Esophagus muscularis mucosa (tissue), 4 donors: ENCODE measurements around the gene LRRC56. TPM values are rescaled to one million over a fixed set of nuclear protein-coding genes. Genes with fewer than 3 reads are reported as not detected.
A peak's percentile ranks its signal among the peaks of the same experiment; 100 is the strongest.
"Not testable (repeated sequence)": the region's sequence is repeated elsewhere in the genome, so short reads cannot be mapped to it uniquely, and the experiment has no call there.

ENCODE experiments used
- DNase-seq: peaks from one replicate; pipeline ENCODE4 v3.0.0-alpha.2; 2017; ENCODE audit errors: extremely low spot score
- H3K27ac ChIP-seq, 4 donors: fragments of 200-600 bp; sonication (generic); replicated peaks in 1 of 4; 1 replicate in 3 of 4; 2 replicates in 1 of 4; pipeline ENCODE4 v1.5.1; 2016 to 2019; ENCODE audit warnings: mild to moderate bottlenecking in 1 of 4
- H3K27me3 ChIP-seq, 4 donors: fragments of 200-600 bp; sonication (generic); one replicate each; pipeline versions ENCODE4 v1.5.1 to v1.6.0; 2016 to 2019
- H3K36me3 ChIP-seq, 4 donors: fragments of 200-600 bp; sonication (generic); one replicate each; pipeline ENCODE4 v1.5.1; 2016 to 2019
- H3K4me1 ChIP-seq, 4 donors: fragments of 200-600 bp; sonication (generic); one replicate each; pipeline ENCODE4 v1.5.1; 2016 to 2019
- H3K4me3 ChIP-seq, 4 donors: fragments of 200-600 bp; sonication (generic); 1 replicate in 2 of 4; 2 replicates in 2 of 4; pipeline ENCODE4 v1.5.1; 2016 to 2019; ENCODE audit warnings: mild to moderate bottlenecking in 4 of 4, moderate library complexity in 1 of 4
- H3K9me3 ChIP-seq, 4 donors: fragments of 200-600 bp; sonication (generic); 1 replicate in 3 of 4; 2 replicates in 1 of 4; pipeline ENCODE4 v1.5.1; 2016 to 2019
- EP300 ChIP-seq: sonication (generic); formaldehyde crosslinking; IDR thresholded peaks from one replicate; pipeline ENCODE4 v1.6.1; 2017; ENCODE audit warnings: antibody characterized with exemption
- POLR2A ChIP-seq: fragments of 450-650 bp; IDR thresholded peaks from one replicate; pipeline ENCODE4 v1.6.1; 2017; ENCODE audit warnings: antibody characterized with exemption, moderate library complexity, mild to moderate bottlenecking, low read depth
- POLR2AphosphoS5 ChIP-seq, 2 donors: sonication (generic); formaldehyde crosslinking; IDR thresholded peaks; one replicate each; pipeline ENCODE4 v1.6.1; 2017; ENCODE audit warnings: antibody characterized with exemption in 2 of 2
- WGBS: methylation state at CpG from one replicate; pipeline ENCODE4 v1.1.5; 2018; 5-methylcytosine and 5-hydroxymethylcytosine counted together
- intact Hi-C: fragments of 100-400 bp; cut with DNase I; formaldehyde crosslinking; loops from one replicate; pipeline ENCODE4 v1.15.1; 2023
- total RNA-seq, 4 donors: library from RNA; depleted of rRNA; stranded (reverse); fragments of >200 nt; gene quantifications; one replicate each; pipeline versions ENCODE4 v1.1.0 to v1.2.1, GENCODE V29; 2016
- TF ChIP-seq, protein P1 (sequence below), 3 experiments: fragments of 200-600 bp in 2 of 3; fragments of 450-650 bp in 1 of 3; sonication (generic) in 2 of 3; IDR thresholded peaks; one replicate each; pipeline ENCODE4 v1.5.1; 2017 to 2019; ENCODE audit warnings: antibody characterized with exemption in 3 of 3, mild to moderate bottlenecking in 2 of 3, moderate library complexity in 1 of 3

Gene LRRC56
- total RNA-seq, 4 donors from 2014 or later: 0.19 to 0.33 TPM; not detected in 2

DNA sequence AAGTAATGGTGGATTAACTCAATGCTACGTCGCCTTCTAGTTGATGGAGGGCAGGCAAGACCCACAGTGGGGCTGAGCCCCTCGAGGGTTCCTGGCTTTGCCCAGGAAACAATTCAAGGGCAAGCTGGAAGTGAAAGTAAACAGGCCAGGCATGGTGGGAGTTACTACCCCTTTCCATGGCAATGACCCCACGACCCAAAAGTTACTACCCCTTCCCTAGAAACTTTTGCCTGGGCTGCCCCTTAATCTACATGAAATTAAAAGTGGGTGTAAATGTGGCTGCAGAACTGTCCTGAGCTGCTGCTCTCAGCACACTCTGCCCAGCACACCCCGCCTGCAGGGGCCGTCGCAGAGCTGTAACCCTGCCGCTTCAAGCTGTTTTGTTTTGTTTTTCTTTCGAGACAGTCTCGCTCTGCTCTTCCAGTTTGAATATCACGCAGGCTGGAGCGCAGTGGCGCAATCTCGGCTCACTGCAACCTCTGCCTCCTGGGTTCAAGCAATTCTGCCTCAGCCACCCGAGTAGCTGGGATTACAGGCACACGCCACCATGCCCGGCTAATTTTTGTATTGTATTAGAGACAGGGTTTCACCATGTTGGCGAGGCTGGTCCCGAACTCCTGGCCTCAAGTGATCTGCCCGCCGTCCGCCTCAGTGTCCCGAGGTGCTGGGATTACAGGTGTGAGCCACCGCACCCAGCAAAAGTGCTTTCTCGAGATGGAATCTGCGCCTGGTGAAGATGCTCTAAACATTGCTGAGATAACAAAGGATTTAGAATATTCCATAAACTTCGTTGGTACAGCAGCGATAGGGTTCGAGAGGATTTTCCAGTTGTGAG is 24.3 kb upstream of the LRRC56 start:
- Histone ChIP-seq H3K27me3 (no peaks in the 10 kb centered on the region), H3K36me3 (peaks cover 3 to 52% (median 43%) of the 10 kb centered on the region in 4 donors), H3K4me1 (peaks cover under 1 to 13% (median 9%) of the 10 kb centered on the region in 4 donors), H3K27ac (no peak overlapping the region), H3K4me3 (no peak overlapping the region), H3K9me3 (peaks cover 0 to 7% (median 0%) of the 10 kb centered on the region in 4 donors)
- intact Hi-C loops: loop anchor here (5.0 kb wide), 1 partner anchor 106 kb away; no protein-coding TSS in a partner anchor
- no peak for DNase-seq
- TF ChIP-seq, protein P1, sequence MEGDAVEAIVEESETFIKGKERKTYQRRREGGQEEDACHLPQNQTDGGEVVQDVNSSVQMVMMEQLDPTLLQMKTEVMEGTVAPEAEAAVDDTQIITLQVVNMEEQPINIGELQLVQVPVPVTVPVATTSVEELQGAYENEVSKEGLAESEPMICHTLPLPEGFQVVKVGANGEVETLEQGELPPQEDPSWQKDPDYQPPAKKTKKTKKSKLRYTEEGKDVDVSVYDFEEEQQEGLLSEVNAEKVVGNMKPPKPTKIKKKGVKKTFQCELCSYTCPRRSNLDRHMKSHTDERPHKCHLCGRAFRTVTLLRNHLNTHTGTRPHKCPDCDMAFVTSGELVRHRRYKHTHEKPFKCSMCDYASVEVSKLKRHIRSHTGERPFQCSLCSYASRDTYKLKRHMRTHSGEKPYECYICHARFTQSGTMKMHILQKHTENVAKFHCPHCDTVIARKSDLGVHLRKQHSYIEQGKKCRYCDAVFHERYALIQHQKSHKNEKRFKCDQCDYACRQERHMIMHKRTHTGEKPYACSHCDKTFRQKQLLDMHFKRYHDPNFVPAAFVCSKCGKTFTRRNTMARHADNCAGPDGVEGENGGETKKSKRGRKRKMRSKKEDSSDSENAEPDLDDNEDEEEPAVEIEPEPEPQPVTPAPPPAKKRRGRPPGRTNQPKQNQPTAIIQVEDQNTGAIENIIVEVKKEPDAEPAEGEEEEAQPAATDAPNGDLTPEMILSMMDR (IDR thresholded peaks at IDR 0.05): no peak
- TF ChIP-seq POLR2AphosphoS5 (IDR thresholded peaks at IDR 0.05) (no peak), POLR2A (no peak), EP300 (no peak)
- 90% methylated on average over 29 of the region's 29 CpGs for WGBS

DNA sequence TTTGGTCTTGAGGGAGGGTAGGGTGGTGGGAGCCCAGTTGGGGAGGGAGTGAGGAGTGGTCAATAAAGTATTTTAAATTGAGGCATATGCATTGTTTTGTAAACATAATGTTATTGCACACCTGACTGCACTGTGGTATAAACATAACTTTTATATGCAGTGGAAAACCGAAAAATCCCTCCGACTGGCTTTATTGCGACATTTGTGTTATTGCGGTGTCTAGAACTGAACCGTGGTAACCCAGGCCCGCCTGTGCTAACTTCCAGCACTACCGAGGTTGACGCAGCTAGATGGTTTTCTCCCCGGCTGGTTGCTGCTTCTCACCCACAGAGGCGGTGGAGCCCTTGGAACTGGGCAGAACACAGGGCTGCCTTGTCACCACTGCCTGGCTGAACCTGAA is 22.7 kb upstream of the LRRC56 start:
- WGBS: 90% methylated on average over 10 of the region's 10 CpGs
- TF ChIP-seq POLR2A: no peak
- TF ChIP-seq, protein P1 (IDR thresholded peaks at IDR 0.05): no peak
- no peak for TF ChIP-seq EP300
- TF ChIP-seq POLR2AphosphoS5 (IDR thresholded peaks at IDR 0.05): no peak
- H3K4me3 ChIP-seq: no peak overlapping the region
- intact Hi-C loops: loop anchor here (5.0 kb wide), 2 partner anchors 62 to 107 kb away; partner anchors contain the start of gene PTDSS2
- peaks cover 3 to 47% (median 31%) of the 10 kb centered on the region in 4 donors for H3K36me3 ChIP-seq
- DNase-seq: no peak
- no peaks in the 10 kb centered on the region for H3K27me3 ChIP-seq
- H3K4me1 ChIP-seq: peaks cover 5 to 13% (median 9%) of the 10 kb centered on the region in 4 donors
- H3K9me3 ChIP-seq: peaks cover 0 to 7% (median 0%) of the 10 kb centered on the region in 4 donors
- no peak overlapping the region for H3K27ac ChIP-seq

DNA sequence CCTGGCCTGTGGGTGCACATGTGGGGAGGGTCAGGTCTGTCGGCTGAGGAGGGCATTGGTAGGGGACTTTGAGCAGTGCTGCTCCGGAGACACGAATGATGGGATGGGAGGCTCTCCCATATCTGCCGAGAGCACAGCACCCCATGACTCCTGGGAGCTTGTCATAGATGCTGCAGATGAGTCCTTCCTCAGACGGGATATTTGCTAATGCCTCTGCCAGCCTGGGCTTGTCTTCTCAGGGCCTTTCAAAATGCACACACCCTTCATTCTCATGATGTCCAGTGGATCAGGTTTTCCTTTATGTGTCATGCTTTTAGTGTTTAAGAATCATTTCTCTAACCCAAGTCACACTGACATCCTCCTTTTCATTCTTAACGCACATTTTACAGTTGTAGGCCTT is 22.2 kb upstream of the LRRC56 start:
- no peak for DNase-seq
- peaks cover 5 to 13% (median 9%) of the 10 kb centered on the region in 4 donors for H3K4me1 ChIP-seq
- no peak overlapping the region for H3K27ac ChIP-seq
- WGBS: 90% methylated on average over 6 of the region's 6 CpGs
- H3K27me3 ChIP-seq: no peaks in the 10 kb centered on the region
- peaks cover 0 to 7% (median 0%) of the 10 kb centered on the region in 4 donors for H3K9me3 ChIP-seq
- no peak overlapping the region for H3K4me3 ChIP-seq
- peaks cover 2 to 41% (median 27%) of the 10 kb centered on the region in 4 donors for H3K36me3 ChIP-seq
- intact Hi-C loops: loop anchor here (5.0 kb wide), 1 partner anchor 63 kb away; the partner anchor contains the start of gene PTDSS2
- TF ChIP-seq POLR2A (no peak), EP300 (no peak), POLR2AphosphoS5 (IDR thresholded peaks at IDR 0.05) (no peak)
- TF ChIP-seq, protein P1 (IDR thresholded peaks at IDR 0.05): no peak

DNA sequence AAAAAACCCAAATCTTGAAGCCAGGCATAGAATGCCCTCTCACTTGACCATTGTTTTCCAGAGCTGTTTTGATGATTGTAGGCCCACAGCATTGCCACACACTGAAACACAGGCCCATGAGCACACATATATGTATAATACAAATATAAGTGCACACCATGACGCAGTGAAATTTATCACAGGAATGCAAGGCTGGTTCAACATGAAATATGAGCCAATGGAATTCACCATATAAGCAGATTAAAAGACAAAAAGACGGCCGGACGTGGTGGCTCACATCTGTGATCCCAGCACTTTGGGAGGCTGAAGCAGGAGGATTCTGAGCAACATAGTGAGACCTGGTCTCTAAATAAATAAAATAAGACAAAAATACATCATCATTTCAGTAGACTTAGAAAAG is 20.9 kb upstream of the LRRC56 start:
- Histone ChIP-seq H3K36me3 (peaks cover 0 to 31% (median 21%) of the 10 kb centered on the region in 4 donors), H3K4me1 (peaks cover 5 to 13% (median 9%) of the 10 kb centered on the region in 4 donors), H3K9me3 (peaks cover 0 to 7% (median 0%) of the 10 kb centered on the region in 4 donors), H3K27ac (no peak overlapping the region), H3K27me3 (no peaks in the 10 kb centered on the region), H3K4me3 (no peak overlapping the region)
- no peak for DNase-seq
- 90% methylated on average over 4 of the region's 4 CpGs for WGBS
- TF ChIP-seq POLR2A (no peak), POLR2AphosphoS5 (IDR thresholded peaks at IDR 0.05) (no peak), EP300 (no peak)
- TF ChIP-seq, protein P1 (IDR thresholded peaks at IDR 0.05): no peak
- intact Hi-C loops: loop anchor here (5.0 kb wide), 1 partner anchor 64 kb away; the partner anchor contains the start of gene PTDSS2

DNA sequence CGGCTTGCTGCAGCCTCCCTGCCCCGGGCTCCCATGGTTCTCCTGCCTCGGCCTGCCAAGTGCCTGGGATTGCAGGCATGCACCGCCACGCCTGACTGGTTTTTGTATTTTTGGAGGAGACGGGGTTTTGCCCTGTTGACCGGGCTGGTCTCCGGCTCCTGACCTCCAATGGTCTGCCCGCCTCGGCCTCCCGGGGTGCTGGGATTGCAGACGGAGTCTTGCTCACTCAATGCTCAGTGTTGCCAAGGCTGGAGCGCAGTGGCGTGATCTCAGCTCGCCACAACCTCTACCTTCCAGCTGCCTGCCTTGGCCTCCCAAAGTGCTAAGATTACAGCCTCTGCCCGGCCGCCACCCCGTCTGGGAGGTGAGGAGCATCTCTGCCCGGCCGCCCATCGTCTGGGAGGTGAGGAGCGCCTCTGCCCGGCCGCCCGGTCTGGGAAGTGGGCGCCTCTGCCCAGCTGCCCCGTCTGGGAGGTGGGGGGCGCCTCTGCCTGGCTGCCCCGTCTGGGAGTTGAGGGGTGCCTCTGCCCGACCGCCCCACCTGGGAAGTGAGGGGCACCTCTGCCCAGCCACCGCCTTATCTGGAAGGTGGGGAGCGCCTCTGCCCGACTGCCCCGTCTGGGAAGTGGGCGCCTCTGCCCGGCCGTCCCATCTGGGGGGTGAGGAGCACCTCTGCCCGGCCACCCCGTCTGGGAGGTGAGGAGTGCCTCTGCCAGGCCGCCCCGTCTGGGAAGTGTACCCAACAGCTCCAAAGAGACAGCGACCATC is 20.2 kb upstream of the LRRC56 start:
- peak overlapping the region in 2 of 4 donors; percentile 6 to 87 for H3K27ac ChIP-seq
- peaks cover 0 to 24% (median 21%) of the 10 kb centered on the region in 4 donors for H3K36me3 ChIP-seq
- H3K4me1 ChIP-seq: peaks cover 5 to 13% (median 9%) of the 10 kb centered on the region in 4 donors
- intact Hi-C loops: loop anchor here (5.0 kb wide), 1 partner anchor 65 kb away; the partner anchor contains the start of gene PTDSS2
- not testable (repeated sequence) for H3K4me3 ChIP-seq, DNase-seq, H3K9me3 ChIP-seq, H3K27me3 ChIP-seq
- WGBS: 95% methylated on average over 36 of the region's 43 CpGs
